Esophagus squamous epithelium (tissue), 5 donors: ENCODE data around the gene IL34. TPM values are rescaled to one million over a fixed set of nuclear protein-coding genes. Genes with fewer than 3 reads are reported as not detected.
A peak's percentile ranks its signal among the peaks of the same experiment; 100 is the strongest.
"Not testable (repeated sequence)": the region's sequence is repeated elsewhere in the genome, so short reads cannot be mapped to it uniquely, and the experiment has no call there.

Source experiments
- DNase-seq: peaks from one replicate; lab custom pipeline; 2025; lab: John Stamatoyannopoulos, UW
- H3K27ac ChIP-seq, 4 donors: fragments of 200-600 bp; sonication (generic); one replicate each; pipeline ENCODE4 v1.5.1; 2016 to 2019; ENCODE audit warnings: mild to moderate bottlenecking in 1 of 4
- H3K27me3 ChIP-seq, 4 donors: fragments of 200-600 bp; sonication (generic); 1 replicate in 3 of 4; 2 replicates in 1 of 4; pipeline versions ENCODE4 v1.5.1 to v1.6.0; 2017 to 2021; ENCODE audit warnings: antibody characterized with exemption in 1 of 4
- H3K36me3 ChIP-seq, 3 donors: fragments of 200-600 bp; sonication (generic); one replicate each; pipeline ENCODE4 v1.5.1; 2016 to 2019
- H3K4me1 ChIP-seq, 3 donors: fragments of 200-600 bp; sonication (generic); one replicate each; pipeline ENCODE4 v1.5.1; 2017 to 2019
- H3K4me3 ChIP-seq, 4 donors: fragments of 200-600 bp; sonication (generic); 1 replicate in 3 of 4; 2 replicates in 1 of 4; pipeline ENCODE4 v1.5.1; 2016 to 2019; ENCODE audit warnings: mild to moderate bottlenecking in 2 of 4, moderate library complexity in 1 of 4
- H3K9me3 ChIP-seq, 3 donors: fragments of 200-600 bp; sonication (generic); one replicate each; pipeline ENCODE4 v1.5.1; 2016 to 2019
- CTCF ChIP-seq, 6 experiments: fragments of 450-650 bp in 4 of 6; fragments of 200-600 bp in 2 of 6; sonication (generic) in 2 of 6; IDR thresholded peaks; one replicate each; pipeline ENCODE4 v1.5.1; 2016 to 2019; ENCODE audit warnings: antibody characterized with exemption in 6 of 6, mild to moderate bottlenecking in 4 of 6, moderate library complexity in 4 of 6
- POLR2A ChIP-seq, 4 donors: fragments of 450-650 bp; IDR thresholded peaks; one replicate each; pipeline ENCODE4 v1.6.1; 2017; ENCODE audit warnings: antibody characterized with exemption in 4 of 4, mild to moderate bottlenecking in 4 of 4, moderate library complexity in 3 of 4
- WGBS, 2 donors: methylation state at CpG; one replicate each; pipeline ENCODE4 v1.1.5; 2018; 5-methylcytosine and 5-hydroxymethylcytosine counted together
- intact Hi-C: fragments of 100-400 bp; cut with DNase I; formaldehyde crosslinking; loops from one replicate; pipeline ENCODE4 v1.15.0; 2022
- total RNA-seq, 4 donors: library from RNA; depleted of rRNA; stranded (reverse); fragments of >200 nt; gene quantifications; one replicate each; pipeline ENCODE4 v1.1.0, GENCODE V29; 2016
- donor health status: DM: yes; HTN: yes; CAD: no.

IL34 gene
- total RNA-seq, 4 donors from 2014 or later = 3.2 to 26.6 (median 9.1) TPM

- intact Hi-C loops = no loop called here
- no peaks in the 10 kb centered on the region for H3K27me3 ChIP-seq
- H3K4me1 ChIP-seq = peaks cover 0 to 5% (median 0%) of the 10 kb centered on the region in 3 donors
- no peak for DNase-seq
- no peak for TF ChIP-seq CTCF (IDR thresholded peaks at IDR 0.05)
- no peak for TF ChIP-seq POLR2A (IDR thresholded peaks at IDR 0.05)
- no peaks in the 10 kb centered on the region for H3K36me3 ChIP-seq
- 91 to 94% methylated on average over 4 to 5 of the region's 5 CpGs for WGBS, 2 donors
- H3K4me3 ChIP-seq = no peak overlapping the region
- H3K27ac ChIP-seq = no peak overlapping the region
- peaks cover 0 to 9% (median 0%) of the 10 kb centered on the region in 3 donors for H3K9me3 ChIP-seq
Observed at GRCh38 chr16:70632273-70632672, 14.1 kb upstream of the IL34 start.

- H3K36me3 ChIP-seq, H3K4me3 ChIP-seq, intact Hi-C loops, DNase-seq, H3K9me3 ChIP-seq, H3K4me1 ChIP-seq, H3K27ac ChIP-seq, H3K27me3 ChIP-seq: not testable (repeated sequence)
- 89 to 92% methylated on average over 9 to 10 of the region's 10 CpGs for WGBS, 2 donors
Observed at GRCh38 chr16:70633617-70634016, 12.7 kb upstream of the IL34 start.

- Histone ChIP-seq H3K4me3 (no peak overlapping the region), H3K27me3 (no peaks in the 10 kb centered on the region), H3K9me3 (peaks cover 0 to 9% (median 0%) of the 10 kb centered on the region in 3 donors), H3K27ac (peak overlapping the region in 2 of 4 donors; percentile 4 to 40), H3K36me3 (no peaks in the 10 kb centered on the region), H3K4me1 (peaks cover 8 to 22% (median 13%) of the 10 kb centered on the region in 3 donors)
- WGBS, 2 donors = 71 to 73% methylated on average over 4 of the region's 4 CpGs
- intact Hi-C loops = no loop called here
- no peak for DNase-seq
- no peak for TF ChIP-seq CTCF (IDR thresholded peaks at IDR 0.05)
- TF ChIP-seq POLR2A (IDR thresholded peaks at IDR 0.05) = no peak
Observed at GRCh38 chr16:70634861-70635260, 11.5 kb upstream of the IL34 start.

- intact Hi-C loops = no loop called here
- H3K27ac ChIP-seq = peak overlapping the region in 2 of 4 donors; percentile 4 to 40
- TF ChIP-seq CTCF (IDR thresholded peaks at IDR 0.05) (no peak), POLR2A (IDR thresholded peaks at IDR 0.05) (no peak)
- DNase-seq = no peak
- H3K9me3 ChIP-seq = peaks cover 0 to 6% (median 0%) of the 10 kb centered on the region in 3 donors
- H3K4me1 ChIP-seq = peaks cover 8 to 26% (median 13%) of the 10 kb centered on the region in 3 donors
- H3K4me3 ChIP-seq = no peak overlapping the region
- H3K27me3 ChIP-seq = no peaks in the 10 kb centered on the region
- 58 to 62% methylated on average over 5 of the region's 5 CpGs for WGBS, 2 donors
- no peaks in the 10 kb centered on the region for H3K36me3 ChIP-seq
Observed at GRCh38 chr16:70635336-70636016, 10.9 kb upstream of the IL34 start.

- intact Hi-C loops = no loop called here
- peaks cover 8 to 26% (median 13%) of the 10 kb centered on the region in 3 donors for H3K4me1 ChIP-seq
- H3K36me3 ChIP-seq = no peaks in the 10 kb centered on the region
- DNase-seq = no peak
- peak in 1 of 6 experiments; percentile 6 for TF ChIP-seq CTCF (IDR thresholded peaks at IDR 0.05)
- no peak for TF ChIP-seq POLR2A (IDR thresholded peaks at IDR 0.05)
- H3K27me3 ChIP-seq = no peaks in the 10 kb centered on the region
- H3K4me3 ChIP-seq = peak overlapping the region in 1 of 4 donors; percentile 13
- no peaks in the 10 kb centered on the region for H3K9me3 ChIP-seq
- H3K27ac ChIP-seq = peak overlapping the region in 3 of 4 donors; percentile 37 to 72 (median 57)
- WGBS, 2 donors = 35 to 60% methylated on average over 18 of the region's 18 CpGs
Observed at GRCh38 chr16:70638814-70639792, 7.3 kb upstream of the IL34 start.
